Measurements from ENCODE around the gene CAND2. TPM values are rescaled to one million over a fixed set of nuclear protein-coding genes. Genes with fewer than 3 reads are reported as not detected.

CAND2 gene
- total RNA-seq, 4 donors from 2014 or later: 10.8 to 26.8 (median 19.6) TPM

DNA sequence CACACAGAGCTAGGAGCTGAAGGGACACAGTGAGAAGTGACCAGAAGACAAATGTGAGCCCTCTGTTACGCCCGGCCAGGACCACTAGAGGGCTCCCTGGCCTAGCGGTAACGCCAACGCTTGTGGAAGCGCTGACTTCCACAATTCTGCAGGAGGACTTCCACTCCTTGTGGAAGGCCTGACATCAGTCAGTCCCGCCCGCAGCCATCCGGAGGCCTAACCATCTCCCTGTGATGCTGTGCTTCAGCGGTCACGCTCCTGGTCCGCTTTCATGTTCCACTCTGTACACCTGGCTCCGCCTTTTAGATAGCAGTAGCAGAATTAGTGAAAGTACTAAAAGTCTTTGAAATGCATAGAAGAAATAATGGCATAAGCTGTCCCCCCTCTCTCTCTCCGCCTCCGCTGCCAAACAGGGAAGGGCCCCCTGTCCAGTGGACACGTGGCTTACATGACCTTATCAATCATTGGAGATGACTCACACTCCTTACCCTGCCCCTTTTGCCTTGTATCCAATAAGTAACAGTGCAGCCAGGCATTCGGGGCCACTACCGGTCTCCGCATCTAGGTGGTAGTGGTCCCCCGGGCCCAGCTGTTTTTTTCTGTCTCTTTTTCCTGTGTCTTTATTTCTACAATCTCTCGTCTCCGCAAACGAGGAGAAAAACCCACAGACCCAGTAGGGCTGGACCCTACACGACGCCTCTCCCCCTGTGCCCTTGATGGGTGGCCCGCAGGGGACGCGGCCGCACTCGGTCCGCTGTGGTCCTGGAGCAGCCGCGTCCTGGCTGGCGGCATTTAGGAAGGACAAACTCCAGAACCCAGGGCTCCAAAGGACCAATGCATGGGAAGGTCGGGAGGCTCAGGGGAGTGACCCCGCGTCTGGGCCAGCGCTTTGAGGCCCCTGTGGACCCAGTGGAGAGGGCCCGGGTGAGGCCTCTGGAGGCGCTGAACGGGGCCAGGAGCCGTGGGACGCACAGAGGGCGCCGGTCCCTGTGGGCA lies 71.9 kb downstream of the CAND2 start:
- Histone ChIP-seq H3K27me3 (peaks cover 0 to 5% (median 0%) of the 10 kb centered on the region in 4 donors), H3K9me3 (peaks cover 0 to 8% (median 0%) of the 10 kb centered on the region in 4 donors), H3K36me3 (no peaks in the 10 kb centered on the region), H3K4me1 (peaks cover 11 to 15% (median 14%) of the 10 kb centered on the region in 4 donors), H3K27ac (replicated peaks in 1 of 4) (peak overlapping the region in 2 of 4 donors; percentile 31 to 48), H3K4me3 (peak overlapping the region; percentile 16 to 40 (median 34))
- TF ChIP-seq, protein P1, sequence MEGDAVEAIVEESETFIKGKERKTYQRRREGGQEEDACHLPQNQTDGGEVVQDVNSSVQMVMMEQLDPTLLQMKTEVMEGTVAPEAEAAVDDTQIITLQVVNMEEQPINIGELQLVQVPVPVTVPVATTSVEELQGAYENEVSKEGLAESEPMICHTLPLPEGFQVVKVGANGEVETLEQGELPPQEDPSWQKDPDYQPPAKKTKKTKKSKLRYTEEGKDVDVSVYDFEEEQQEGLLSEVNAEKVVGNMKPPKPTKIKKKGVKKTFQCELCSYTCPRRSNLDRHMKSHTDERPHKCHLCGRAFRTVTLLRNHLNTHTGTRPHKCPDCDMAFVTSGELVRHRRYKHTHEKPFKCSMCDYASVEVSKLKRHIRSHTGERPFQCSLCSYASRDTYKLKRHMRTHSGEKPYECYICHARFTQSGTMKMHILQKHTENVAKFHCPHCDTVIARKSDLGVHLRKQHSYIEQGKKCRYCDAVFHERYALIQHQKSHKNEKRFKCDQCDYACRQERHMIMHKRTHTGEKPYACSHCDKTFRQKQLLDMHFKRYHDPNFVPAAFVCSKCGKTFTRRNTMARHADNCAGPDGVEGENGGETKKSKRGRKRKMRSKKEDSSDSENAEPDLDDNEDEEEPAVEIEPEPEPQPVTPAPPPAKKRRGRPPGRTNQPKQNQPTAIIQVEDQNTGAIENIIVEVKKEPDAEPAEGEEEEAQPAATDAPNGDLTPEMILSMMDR (IDR thresholded peaks at IDR 0.05): peak; percentile 90 to 95 (median 93)
- TF ChIP-seq POLR2AphosphoS5 (IDR thresholded peaks at IDR 0.05) (peak in 1 of 2 donors; percentile 66), EP300 (IDR thresholded peaks at IDR 0.05) (no peak), POLR2A (IDR thresholded peaks at IDR 0.05; ENCODE audit: low read depth) (no peak)
- intact Hi-C loops (cut with DNase I): loop anchor here (1.0 to 2.0 kb wide), 2 partner anchors 24 to 128 kb away; no protein-coding TSS in a partner anchor
- DNase-seq (ENCODE audit: extremely low spot score): no peak
- 32% methylated on average over 44 of the region's 45 CpGs for WGBS

GRCh38 chr3:12869035-12869621 lies 72.6 kb downstream of the CAND2 start:
- Histone ChIP-seq H3K27me3 (peaks cover 0 to 5% (median 0%) of the 10 kb centered on the region in 4 donors), H3K4me3 (peak overlapping the region; percentile 16 to 40 (median 34)), H3K9me3 (peaks cover 0 to 8% (median 0%) of the 10 kb centered on the region in 4 donors), H3K27ac (replicated peaks in 1 of 4) (peak overlapping the region in 1 of 4 donors; percentile 31), H3K4me1 (peaks cover 11 to 15% (median 14%) of the 10 kb centered on the region in 4 donors), H3K36me3 (no peaks in the 10 kb centered on the region)
- TF ChIP-seq POLR2A (IDR thresholded peaks at IDR 0.05; ENCODE audit: low read depth): no peak
- 23% methylated on average over 13 of the region's 28 CpGs for WGBS
- no peak for DNase-seq (ENCODE audit: extremely low spot score)
- intact Hi-C loops (cut with DNase I): loop anchor here (2.0 kb wide), 1 partner anchor 128 kb away; no protein-coding TSS in a partner anchor

GRCh38 chr3:12870942-12871341 lies 74.5 kb downstream of the CAND2 start:
- H3K4me1 ChIP-seq: peaks cover 13 to 21% (median 18%) of the 10 kb centered on the region in 4 donors
- H3K4me3 ChIP-seq: no peak overlapping the region
- no peaks in the 10 kb centered on the region for H3K36me3 ChIP-seq
- H3K27me3 ChIP-seq: peaks cover 0 to 8% (median 0%) of the 10 kb centered on the region in 4 donors
- no peaks in the 10 kb centered on the region for H3K9me3 ChIP-seq
- TF ChIP-seq, protein P1 (IDR thresholded peaks at IDR 0.05): no peak
- TF ChIP-seq POLR2AphosphoS5 (IDR thresholded peaks at IDR 0.05): no peak
- TF ChIP-seq EP300 (IDR thresholded peaks at IDR 0.05): no peak
- no peak for TF ChIP-seq POLR2A (IDR thresholded peaks at IDR 0.05; ENCODE audit: low read depth)
- DNase-seq (ENCODE audit: extremely low spot score): no peak
- intact Hi-C loops (cut with DNase I): no loop called here
- 65% methylated on average over 9 of the region's 9 CpGs for WGBS
- H3K27ac ChIP-seq (replicated peaks in 1 of 4): peak overlapping the region in 1 of 4 donors; percentile 39

DNA sequence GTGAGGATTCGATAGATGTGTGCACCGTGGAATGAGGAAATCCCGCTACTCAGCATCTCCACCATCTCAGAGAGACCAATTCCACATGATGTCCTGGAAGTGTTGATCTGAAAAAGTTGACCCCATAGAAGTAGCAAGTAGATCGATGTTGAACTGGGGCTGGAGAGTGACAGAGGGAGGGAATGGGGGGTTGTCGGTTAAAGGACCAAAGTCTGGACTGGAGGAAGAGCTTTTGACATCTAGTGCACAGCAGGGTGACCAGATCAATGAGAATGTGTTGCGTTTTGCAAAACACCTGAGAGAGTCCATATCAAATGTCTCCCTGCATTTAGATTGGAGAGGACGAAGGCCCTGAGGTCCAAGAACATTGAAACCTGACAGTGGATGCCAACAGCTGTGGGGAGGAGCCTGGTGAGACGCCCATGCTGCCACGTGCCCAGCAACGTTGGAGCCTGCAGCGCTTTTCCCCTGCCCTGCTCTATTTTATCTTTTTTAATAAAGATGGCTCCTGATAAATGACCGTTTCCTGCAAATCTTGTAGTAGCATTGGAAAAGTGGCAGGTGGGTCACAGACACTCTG lies 75.0 kb downstream of the CAND2 start:
- Histone ChIP-seq H3K9me3 (no peaks in the 10 kb centered on the region), H3K4me3 (no peak overlapping the region), H3K27ac (replicated peaks in 1 of 4) (no peak overlapping the region), H3K36me3 (no peaks in the 10 kb centered on the region), H3K27me3 (peaks cover 0 to 12% (median 0%) of the 10 kb centered on the region in 4 donors), H3K4me1 (peaks cover 19 to 26% (median 23%) of the 10 kb centered on the region in 4 donors)
- intact Hi-C loops (cut with DNase I): no loop called here
- DNase-seq (ENCODE audit: extremely low spot score): no peak
- WGBS: 81% methylated on average over 12 of the region's 12 CpGs
- TF ChIP-seq EP300 (IDR thresholded peaks at IDR 0.05) (no peak), POLR2AphosphoS5 (IDR thresholded peaks at IDR 0.05) (no peak), POLR2A (IDR thresholded peaks at IDR 0.05; ENCODE audit: low read depth) (no peak)
- TF ChIP-seq, protein P1 (IDR thresholded peaks at IDR 0.05): no peak
